ENCODE measurements around the gene DCAF5.

- TF ChIP-seq, protein P1, sequence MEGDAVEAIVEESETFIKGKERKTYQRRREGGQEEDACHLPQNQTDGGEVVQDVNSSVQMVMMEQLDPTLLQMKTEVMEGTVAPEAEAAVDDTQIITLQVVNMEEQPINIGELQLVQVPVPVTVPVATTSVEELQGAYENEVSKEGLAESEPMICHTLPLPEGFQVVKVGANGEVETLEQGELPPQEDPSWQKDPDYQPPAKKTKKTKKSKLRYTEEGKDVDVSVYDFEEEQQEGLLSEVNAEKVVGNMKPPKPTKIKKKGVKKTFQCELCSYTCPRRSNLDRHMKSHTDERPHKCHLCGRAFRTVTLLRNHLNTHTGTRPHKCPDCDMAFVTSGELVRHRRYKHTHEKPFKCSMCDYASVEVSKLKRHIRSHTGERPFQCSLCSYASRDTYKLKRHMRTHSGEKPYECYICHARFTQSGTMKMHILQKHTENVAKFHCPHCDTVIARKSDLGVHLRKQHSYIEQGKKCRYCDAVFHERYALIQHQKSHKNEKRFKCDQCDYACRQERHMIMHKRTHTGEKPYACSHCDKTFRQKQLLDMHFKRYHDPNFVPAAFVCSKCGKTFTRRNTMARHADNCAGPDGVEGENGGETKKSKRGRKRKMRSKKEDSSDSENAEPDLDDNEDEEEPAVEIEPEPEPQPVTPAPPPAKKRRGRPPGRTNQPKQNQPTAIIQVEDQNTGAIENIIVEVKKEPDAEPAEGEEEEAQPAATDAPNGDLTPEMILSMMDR (IDR thresholded peaks at IDR 0.05; ENCODE audit: low read depth, low read length) = no peak
- no peak for TF ChIP-seq EZH2phosphoT487 (IDR thresholded peaks at IDR 0.05; ENCODE audit: low read depth)
These were observed 116.0 kb downstream of the DCAF5 start for GRCh38 chr14:69036757-69037506.
